H1 (cell line): ENCODE data around the gene EN1.

Experiments
- ASH2L ChIP-seq: fragments of 200-600, 300-600 bp; sonication (generic); IDR thresholded peaks from one replicate; pipeline ENCODE4 v1.7.1; 2017; ENCODE audit warnings: low read length
- CREB1 ChIP-seq: IDR thresholded peaks from 2 replicates; pipeline ENCODE4 v1.6.1; 2012; ENCODE audit warnings: inconsistent platforms
- EP300 ChIP-seq, 2 experiments: IDR thresholded peaks; 1 replicate in 1 of 2; 2 replicates in 1 of 2; pipeline ENCODE4 v1.6.1; 2011 to 2012; ENCODE audit warnings: low read depth in 2 of 2, low read length in 2 of 2, mild to moderate bottlenecking in 2 of 2, borderline replicate concordance in 1 of 2, inconsistent platforms in 1 of 2, moderate library complexity in 1 of 2
- GABPA ChIP-seq: IDR thresholded peaks from 2 replicates; pipeline ENCODE4 v1.6.1; 2011; ENCODE audit warnings: mild to moderate bottlenecking, low read length, moderate library complexity, borderline replicate concordance; ENCODE audit not compliant: insufficient read depth
- JUND ChIP-seq: IDR thresholded peaks from 2 replicates; pipeline ENCODE4 v1.6.1; 2011; ENCODE audit warnings: mild to moderate bottlenecking, improper control_type of control experiment, low read length
- POLR2AphosphoS5 ChIP-seq: IDR thresholded peaks from 2 replicates; pipeline ENCODE4 v1.6.1; 2011; ENCODE audit warnings: low read depth, low read length
- RBBP5 ChIP-seq: IDR thresholded peaks from 2 replicates; pipeline ENCODE4 v1.7.1; 2012; ENCODE audit warnings: low read depth, mild to moderate bottlenecking, inconsistent platforms, low read length, moderate library complexity, borderline replicate concordance
- TBP ChIP-seq: IDR thresholded peaks from 2 replicates; pipeline ENCODE4 v1.6.1; 2011; ENCODE audit warnings: low read depth, low read length, improper control_type of control experiment
- TF ChIP-seq, protein P1 (sequence below), 3 experiments: IDR thresholded peaks; 1 replicate in 2 of 3; 2 replicates in 1 of 3; pipeline versions ENCODE4 v1.5.1 to v1.6.1; 2011; ENCODE audit warnings: low read length in 3 of 3, mild to moderate bottlenecking in 3 of 3, inconsistent platforms in 2 of 3, low read depth in 1 of 3, moderate library complexity in 1 of 3; ENCODE audit not compliant: insufficient read depth in 1 of 3; ENCODE audit errors: control extremely low read depth in 1 of 3

DNA sequence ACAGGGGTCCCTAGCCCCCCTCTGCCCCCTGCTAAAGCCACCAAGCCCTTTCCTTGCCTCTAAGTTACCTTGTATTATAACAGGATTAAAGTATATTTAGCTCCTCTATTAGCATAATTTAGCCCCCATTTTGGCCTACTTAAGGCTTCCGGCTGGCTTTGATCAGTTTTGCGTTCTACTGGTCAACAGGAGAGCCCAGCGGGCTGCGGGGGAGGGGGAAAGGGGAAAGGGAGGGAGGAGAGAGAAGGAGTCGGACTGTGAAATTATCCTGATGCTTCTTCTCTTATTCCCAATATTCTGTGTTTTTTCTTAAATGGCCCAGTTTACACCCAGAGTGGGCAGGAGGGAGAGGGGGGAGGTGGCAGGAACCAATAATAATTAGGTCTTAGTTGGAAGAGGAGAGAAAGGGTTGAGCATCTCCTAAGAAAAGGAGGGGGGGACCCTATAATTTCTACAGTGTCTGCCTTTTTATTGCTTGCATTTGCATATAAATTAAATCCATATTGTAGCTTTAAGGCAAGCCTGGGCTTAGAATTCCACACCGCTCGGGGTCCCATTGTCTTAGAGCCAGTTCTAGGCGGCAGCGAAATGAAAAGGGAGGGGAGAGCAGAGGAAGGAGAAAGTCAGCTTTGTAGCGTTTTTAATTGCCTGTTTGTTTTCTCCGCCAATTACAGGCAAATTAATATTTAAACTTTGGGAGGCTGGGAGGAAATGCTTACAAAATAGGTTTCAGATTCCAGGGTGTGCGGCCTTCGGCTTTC, 39.6 kb downstream of the EN1 start:
- TF ChIP-seq, protein P1, sequence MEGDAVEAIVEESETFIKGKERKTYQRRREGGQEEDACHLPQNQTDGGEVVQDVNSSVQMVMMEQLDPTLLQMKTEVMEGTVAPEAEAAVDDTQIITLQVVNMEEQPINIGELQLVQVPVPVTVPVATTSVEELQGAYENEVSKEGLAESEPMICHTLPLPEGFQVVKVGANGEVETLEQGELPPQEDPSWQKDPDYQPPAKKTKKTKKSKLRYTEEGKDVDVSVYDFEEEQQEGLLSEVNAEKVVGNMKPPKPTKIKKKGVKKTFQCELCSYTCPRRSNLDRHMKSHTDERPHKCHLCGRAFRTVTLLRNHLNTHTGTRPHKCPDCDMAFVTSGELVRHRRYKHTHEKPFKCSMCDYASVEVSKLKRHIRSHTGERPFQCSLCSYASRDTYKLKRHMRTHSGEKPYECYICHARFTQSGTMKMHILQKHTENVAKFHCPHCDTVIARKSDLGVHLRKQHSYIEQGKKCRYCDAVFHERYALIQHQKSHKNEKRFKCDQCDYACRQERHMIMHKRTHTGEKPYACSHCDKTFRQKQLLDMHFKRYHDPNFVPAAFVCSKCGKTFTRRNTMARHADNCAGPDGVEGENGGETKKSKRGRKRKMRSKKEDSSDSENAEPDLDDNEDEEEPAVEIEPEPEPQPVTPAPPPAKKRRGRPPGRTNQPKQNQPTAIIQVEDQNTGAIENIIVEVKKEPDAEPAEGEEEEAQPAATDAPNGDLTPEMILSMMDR (IDR thresholded peaks at IDR 0.05; ENCODE audit: control extremely low read depth in 1 of 3, insufficient read depth in 1 of 3, low read depth in 1 of 3, low read length in 3 of 3): no peak
- no peak for TF ChIP-seq JUND
- TF ChIP-seq TBP: no peak
- no peak for TF ChIP-seq POLR2AphosphoS5
- no peak for TF ChIP-seq RBBP5
- TF ChIP-seq ASH2L: no peak
- no peak for TF ChIP-seq GABPA
- no peak for TF ChIP-seq EP300 (IDR thresholded peaks at IDR 0.05; ENCODE audit: borderline replicate concordance in 1 of 2, low read depth in 2 of 2, low read length in 2 of 2)
- TF ChIP-seq CREB1: no peak
